ENCODE results near the gene SIRT7.

GRCh38 chr17:81898029-81898866 lies 19.7 kb downstream of the SIRT7 start:
- TF ChIP-seq EZH2 (IDR thresholded peaks at IDR 0.05; ENCODE audit: low read length, unreplicated experiment) (no peak), CTCF (conservative IDR thresholded peaks at IDR 0.05; ENCODE audit: low read depth, low read length) (no peak), EZH2phosphoT487 (IDR thresholded peaks at IDR 0.05; ENCODE audit: borderline replicate concordance, low read length) (no peak)

All from PC-3 (cell line).